K562 (cell line): ENCODE measurements around the gene PPIL4.

ENCODE experiments used
- BHLHE40 ChIP-seq: IDR thresholded peaks from 2 replicates; pipeline ENCODE4 v1.6.1; 2011; ENCODE audit warnings: low read length, improper control_type of control experiment
- HMG20A ChIP-seq: fragments of 450-650 bp; formaldehyde crosslinking; conservative IDR thresholded peaks from 2 replicates; pipeline ENCODE4 v1.4.0; 2020; ENCODE audit warnings: mild to moderate bottlenecking, mixed read lengths
- MXI1 ChIP-seq: IDR thresholded peaks from 2 replicates; pipeline ENCODE4 v1.6.1; 2011; ENCODE audit warnings: low read depth, mild to moderate bottlenecking, improper control_type of control experiment, low read length
- SRF ChIP-seq, 2 experiments: fragments of 250-450, 450-650 bp in 1 of 2; sonication (Bioruptor Pico) in 1 of 2; sonication (generic) in 1 of 2; formaldehyde crosslinking; IDR thresholded peaks; 2 replicates each; pipeline versions ENCODE4 v1.5.0 to v1.5.1; 2020 to 2022; ENCODE audit warnings: mild to moderate bottlenecking in 1 of 2, missing genetic modification reagents in 1 of 2
- YY1 ChIP-seq, 3 experiments: IDR thresholded peaks; 2 replicates each; pipeline ENCODE4 v1.6.1; 2011; ENCODE audit warnings: low read length in 2 of 3, mild to moderate bottlenecking in 2 of 3, moderate library complexity in 2 of 3, borderline replicate concordance in 1 of 3, control low read depth in 1 of 3, low read depth in 1 of 3; ENCODE audit not compliant: insufficient read depth in 3 of 3, insufficient replicate concordance in 2 of 3, control insufficient read depth in 1 of 3, insufficient read length in 1 of 3; ENCODE audit errors: extremely low read depth in 1 of 3
- TF ChIP-seq, protein P1 (sequence below): sonication (generic); formaldehyde crosslinking; IDR thresholded peaks from 2 replicates; pipeline ENCODE4 v1.8.1; 2023; ENCODE audit warnings: mild to moderate bottlenecking, missing genetic modification reagents
- TF ChIP-seq, protein P2 (sequence below): fragments of 450-650 bp; formaldehyde crosslinking; IDR thresholded peaks from 2 replicates; pipeline ENCODE4 v1.4.0; 2020; ENCODE audit warnings: mild to moderate bottlenecking

DNA sequence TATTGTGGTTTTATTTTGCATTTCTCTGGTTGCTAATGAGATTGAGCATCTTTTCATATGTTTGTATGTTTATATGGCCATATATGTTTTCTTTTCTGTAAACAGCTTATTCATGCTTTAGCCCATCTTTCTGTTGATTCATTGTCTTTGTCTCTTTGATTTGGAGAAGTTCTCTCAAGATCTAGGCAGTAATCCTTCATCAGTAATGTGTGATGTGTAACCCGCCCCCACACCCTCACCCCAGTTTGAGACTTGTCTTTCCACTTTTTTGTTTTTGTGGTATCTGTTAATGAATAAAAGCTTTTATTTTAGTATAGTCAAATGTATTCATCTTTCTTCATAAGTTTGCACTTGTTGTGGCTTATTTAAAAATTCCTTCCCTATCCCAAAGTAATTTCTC is 87.0 kb downstream of the PPIL4 start:
- TF ChIP-seq BHLHE40 (no peak), SRF (CRISPR knock-in tag; IDR thresholded peaks at IDR 0.05) (no peak), YY1 (IDR thresholded peaks at IDR 0.05; ENCODE audit: borderline replicate concordance in 1 of 3, control insufficient read depth in 1 of 3, extremely low read depth in 1 of 3, insufficient read depth in 3 of 3, insufficient read length in 1 of 3, insufficient replicate concordance in 2 of 3, low read depth in 1 of 3, low read length in 2 of 3) (no peak), HMG20A (no peak), MXI1 (no peak)
- TF ChIP-seq, protein P1, sequence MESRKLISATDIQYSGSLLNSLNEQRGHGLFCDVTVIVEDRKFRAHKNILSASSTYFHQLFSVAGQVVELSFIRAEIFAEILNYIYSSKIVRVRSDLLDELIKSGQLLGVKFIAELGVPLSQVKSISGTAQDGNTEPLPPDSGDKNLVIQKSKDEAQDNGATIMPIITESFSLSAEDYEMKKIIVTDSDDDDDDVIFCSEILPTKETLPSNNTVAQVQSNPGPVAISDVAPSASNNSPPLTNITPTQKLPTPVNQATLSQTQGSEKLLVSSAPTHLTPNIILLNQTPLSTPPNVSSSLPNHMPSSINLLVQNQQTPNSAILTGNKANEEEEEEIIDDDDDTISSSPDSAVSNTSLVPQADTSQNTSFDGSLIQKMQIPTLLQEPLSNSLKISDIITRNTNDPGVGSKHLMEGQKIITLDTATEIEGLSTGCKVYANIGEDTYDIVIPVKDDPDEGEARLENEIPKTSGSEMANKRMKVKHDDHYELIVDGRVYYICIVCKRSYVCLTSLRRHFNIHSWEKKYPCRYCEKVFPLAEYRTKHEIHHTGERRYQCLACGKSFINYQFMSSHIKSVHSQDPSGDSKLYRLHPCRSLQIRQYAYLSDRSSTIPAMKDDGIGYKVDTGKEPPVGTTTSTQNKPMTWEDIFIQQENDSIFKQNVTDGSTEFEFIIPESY (CRISPR knock-in tag), result no peak
- TF ChIP-seq, protein P2, sequence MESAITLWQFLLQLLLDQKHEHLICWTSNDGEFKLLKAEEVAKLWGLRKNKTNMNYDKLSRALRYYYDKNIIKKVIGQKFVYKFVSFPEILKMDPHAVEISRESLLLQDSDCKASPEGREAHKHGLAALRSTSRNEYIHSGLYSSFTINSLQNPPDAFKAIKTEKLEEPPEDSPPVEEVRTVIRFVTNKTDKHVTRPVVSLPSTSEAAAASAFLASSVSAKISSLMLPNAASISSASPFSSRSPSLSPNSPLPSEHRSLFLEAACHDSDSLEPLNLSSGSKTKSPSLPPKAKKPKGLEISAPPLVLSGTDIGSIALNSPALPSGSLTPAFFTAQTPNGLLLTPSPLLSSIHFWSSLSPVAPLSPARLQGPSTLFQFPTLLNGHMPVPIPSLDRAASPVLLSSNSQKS, result no peak
